GM21526 (cell line): ENCODE results near the gene PHLPP2.

ENCODE experiments used
- ATAC-seq: cut with Tn5 transposase; IDR thresholded peaks from one replicate; pipeline ENCODE4 v1.9.1; 2021; ENCODE audit warnings: moderate library complexity; ENCODE audit not compliant: unreplicated experiment, low FRiP score

The PHLPP2 gene

GRCh38 chr16:71670537-71670936 is 54.0 kb downstream of the PHLPP2 start:
- ATAC-seq = no peak

- ATAC-seq = no peak
Observed at GRCh38 chr16:71669926-71670536, 54.5 kb downstream of the PHLPP2 start.

GRCh38 chr16:71666928-71667707 is 57.4 kb downstream of the PHLPP2 start:
- ATAC-seq = no peak

GRCh38 chr16:71666264-71666663 is 58.2 kb downstream of the PHLPP2 start:
- no peak for ATAC-seq

GRCh38 chr16:71659471-71659870 is 65.0 kb downstream of the PHLPP2 start:
- ATAC-seq = no peak

- no peak for ATAC-seq
Observed at GRCh38 chr16:71658771-71659170, 65.7 kb downstream of the PHLPP2 start.

GRCh38 chr16:71649704-71650103 is 74.8 kb downstream of the PHLPP2 start:
- no peak for ATAC-seq

- ATAC-seq = no peak
Observed at GRCh38 chr16:71648921-71649320, 75.6 kb downstream of the PHLPP2 start.

GRCh38 chr16:71648162-71648561 is 76.3 kb downstream of the PHLPP2 start:
- no peak for ATAC-seq

GRCh38 chr16:71647391-71647790 is 77.1 kb downstream of the PHLPP2 start:
- ATAC-seq = no peak

GRCh38 chr16:71645450-71645849 is 79.1 kb downstream of the PHLPP2 start:
- no peak for ATAC-seq

GRCh38 chr16:71637398-71637797 is 87.1 kb downstream of the PHLPP2 start:
- no peak for ATAC-seq

- no peak for ATAC-seq
Observed at GRCh38 chr16:71635632-71636031, 88.9 kb downstream of the PHLPP2 start.

GRCh38 chr16:71631776-71632175 is 92.7 kb downstream of the PHLPP2 start:
- ATAC-seq = no peak

GRCh38 chr16:71630808-71631207 is 93.7 kb downstream of the PHLPP2 start:
- no peak for ATAC-seq

GRCh38 chr16:71629278-71630016 is 95.1 kb downstream of the PHLPP2 start:
- no peak for ATAC-seq

- no peak for ATAC-seq
Observed at GRCh38 chr16:71628810-71629209, 95.7 kb downstream of the PHLPP2 start.

- ATAC-seq = no peak
Observed at GRCh38 chr16:71627731-71628181, 96.7 kb downstream of the PHLPP2 start.

- no peak for ATAC-seq
Observed at GRCh38 chr16:71626858-71627213, 97.7 kb downstream of the PHLPP2 start.

- no peak for ATAC-seq
Observed at GRCh38 chr16:71626018-71626857, 98.3 kb downstream of the PHLPP2 start, which contains the start of gene MARVELD3. MARVELD3 (plus strand) TSS chr16:71626184; CDS start chr16:71626230, 46 bp downstream.
